Psoas muscle (tissue), 8 donors: ENCODE results near the gene STAM. TPM values are rescaled to one million over a fixed set of nuclear protein-coding genes. Genes with fewer than 3 reads are reported as not detected.

ENCODE experiments used
- ATAC-seq, 4 donors: fragments of 200-7000 bp; cut with Tn5 transposase; one replicate each; pipeline ENCODE4 v1.9.1; 2020; ENCODE audit warnings: moderate library complexity in 3 of 4, mild to moderate bottlenecking in 2 of 4
- DNase-seq, 2 donors: peaks; one replicate each; pipeline ENCODE4 v3.0.0-alpha.2; 2020
- H3K27ac ChIP-seq: fragments of 200-600 bp; one replicate; pipeline ENCODE4 v1.8.0; 2022
- H3K27me3 ChIP-seq, 3 donors: fragments of 200-600 bp in 1 of 3; one replicate each; pipeline versions ENCODE4 v1.6.1 to v1.8.0; 2013 to 2022; ENCODE audit warnings: low read length in 2 of 3, mild to moderate bottlenecking in 2 of 3, moderate library complexity in 1 of 3; ENCODE audit not compliant: insufficient read depth in 3 of 3
- H3K36me3 ChIP-seq, 2 donors: fragments of 200-600 bp in 1 of 2; one replicate each; pipeline versions ENCODE4 v1.6.1 to v1.8.0; 2013 to 2022; ENCODE audit warnings: low read depth in 1 of 2, mild to moderate bottlenecking in 1 of 2, moderate library complexity in 1 of 2; ENCODE audit not compliant: insufficient read depth in 1 of 2
- H3K4me1 ChIP-seq: fragments of 200-600 bp; one replicate; pipeline ENCODE4 v1.8.0; 2022
- H3K4me3 ChIP-seq: fragments of 200-600 bp; one replicate; pipeline ENCODE4 v1.8.0; 2022; ENCODE audit warnings: mild to moderate bottlenecking
- H3K9me3 ChIP-seq: fragments of 200-600 bp; one replicate; pipeline ENCODE4 v1.8.0; 2022
- WGBS, 3 donors: extraction: QIAGEN DNeasy Blood & Tissue Kit; methylation state at CpG; one replicate each; pipeline versions ENCODE4 v1.1.6 to v1.1.7; 2013; 5-methylcytosine and 5-hydroxymethylcytosine counted together
- intact Hi-C, 2 donors: fragments of 100-400 bp; cut with DNase I; formaldehyde crosslinking; loops; one replicate each; pipeline versions ENCODE4 v1.11.0 to v1.14.2; 2022
- polyA plus RNA-seq, 3 donors: library from polyadenylated mRNA; stranded (reverse); fragments of 200-250 nt; gene quantifications; one replicate each; pipeline ENCODE4 v1.2.3, GENCODE V29; 2013
- total RNA-seq, 4 donors: library from RNA; stranded (reverse); fragmentation: NEBNext Ultra II Directional in 2 of 4; extraction: Animal tissue kit (Norgen Biotek cat#: 25700) in 2 of 4; gene quantifications; one replicate each; pipeline versions ENCODE4 v1.2.1 to v1.2.4, GENCODE V29; 2021 to 2023
- TF ChIP-seq, protein P1 (sequence below): fragments of 200-600 bp; IDR thresholded peaks from one replicate; pipeline ENCODE4 v1.8.0; 2022; ENCODE audit warnings: antibody characterized with exemption
- donor health status: healthy with polysubstance abuse.
- donor health status: DM: no; HTN: no; CAD: no; lungs with moderate emphysema.
- donor health status: Bipolar disorder and iron deficiency.
- donor health status: healthy.
- donor health status: DM: yes; HTN: yes; CAD: no.
- donor health status: DM: no; HTN: no; CAD: no.
- donor health status: DM: no; HTN: no; CAD: no.
- donor health status: DM: yes; HTN: yes; CAD: no.

The STAM gene
- total and polyA plus RNA-seq, 7 donors, result 16.3 to 42.4 (median 31.9) TPM

- WGBS, 3 donors, result 91 to 96% (median 92%) methylated on average over 15 of the region's 15 CpGs
- ATAC-seq (no peak), DNase-seq (no peak)
- Histone ChIP-seq H3K27ac (no peak overlapping the region), H3K9me3 (no peaks in the 10 kb centered on the region), H3K27me3 (no peaks in the 10 kb centered on the region), H3K36me3 (peaks cover 3 to 34% of the 10 kb centered on the region in 2 donors), H3K4me3 (no peak overlapping the region), H3K4me1 (peaks cover 18% of the 10 kb centered on the region)
- intact Hi-C loops, result no loop called here
- TF ChIP-seq, protein P1, sequence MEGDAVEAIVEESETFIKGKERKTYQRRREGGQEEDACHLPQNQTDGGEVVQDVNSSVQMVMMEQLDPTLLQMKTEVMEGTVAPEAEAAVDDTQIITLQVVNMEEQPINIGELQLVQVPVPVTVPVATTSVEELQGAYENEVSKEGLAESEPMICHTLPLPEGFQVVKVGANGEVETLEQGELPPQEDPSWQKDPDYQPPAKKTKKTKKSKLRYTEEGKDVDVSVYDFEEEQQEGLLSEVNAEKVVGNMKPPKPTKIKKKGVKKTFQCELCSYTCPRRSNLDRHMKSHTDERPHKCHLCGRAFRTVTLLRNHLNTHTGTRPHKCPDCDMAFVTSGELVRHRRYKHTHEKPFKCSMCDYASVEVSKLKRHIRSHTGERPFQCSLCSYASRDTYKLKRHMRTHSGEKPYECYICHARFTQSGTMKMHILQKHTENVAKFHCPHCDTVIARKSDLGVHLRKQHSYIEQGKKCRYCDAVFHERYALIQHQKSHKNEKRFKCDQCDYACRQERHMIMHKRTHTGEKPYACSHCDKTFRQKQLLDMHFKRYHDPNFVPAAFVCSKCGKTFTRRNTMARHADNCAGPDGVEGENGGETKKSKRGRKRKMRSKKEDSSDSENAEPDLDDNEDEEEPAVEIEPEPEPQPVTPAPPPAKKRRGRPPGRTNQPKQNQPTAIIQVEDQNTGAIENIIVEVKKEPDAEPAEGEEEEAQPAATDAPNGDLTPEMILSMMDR, result no peak
These were observed 43.3 kb downstream of the STAM start for GRCh38 chr10:17687117-17687831.

DNA sequence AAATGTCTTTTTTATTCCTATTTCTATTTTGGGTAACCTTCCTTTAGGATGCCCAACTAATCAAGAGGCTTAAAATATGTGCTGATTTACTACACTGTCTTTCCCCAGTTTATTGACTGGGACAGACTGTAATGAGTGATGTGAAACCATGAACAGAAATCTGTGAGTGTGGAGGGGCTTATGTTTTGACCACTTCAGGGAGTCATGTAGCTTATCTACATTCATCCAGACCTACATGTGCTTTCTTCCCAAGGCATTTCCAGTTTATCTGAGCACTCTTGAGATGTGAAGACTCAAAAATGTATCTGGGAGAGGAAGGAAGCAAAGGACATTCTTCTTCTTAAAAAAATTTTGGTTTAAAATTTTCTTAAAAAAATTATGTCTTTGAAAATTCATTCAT, 45.2 kb downstream of the STAM start:
- Histone ChIP-seq H3K27me3 (no peaks in the 10 kb centered on the region), H3K4me3 (no peak overlapping the region), H3K27ac (no peak overlapping the region), H3K4me1 (peaks cover 10% of the 10 kb centered on the region), H3K9me3 (no peaks in the 10 kb centered on the region), H3K36me3 (peaks cover 3 to 45% of the 10 kb centered on the region in 2 donors)
- no peak for ATAC-seq
- intact Hi-C loops, result no loop called here
- no peak for DNase-seq
- TF ChIP-seq, protein P1, result no peak

- Histone ChIP-seq H3K4me3 (no peak overlapping the region), H3K36me3 (peaks cover 3 to 75% of the 10 kb centered on the region in 2 donors), H3K27me3 (no peaks in the 10 kb centered on the region), H3K9me3 (no peaks in the 10 kb centered on the region), H3K4me1 (peaks cover 10% of the 10 kb centered on the region), H3K27ac (no peak overlapping the region)
- ATAC-seq (no peak), DNase-seq (no peak)
- intact Hi-C loops, result no loop called here
- WGBS, 3 donors, result 77 to 87% (median 82%) methylated on average over 1 of the region's 1 CpG
- TF ChIP-seq, protein P1, result no peak
These were observed 49.1 kb downstream of the STAM start for GRCh38 chr10:17693009-17693408.

DNA sequence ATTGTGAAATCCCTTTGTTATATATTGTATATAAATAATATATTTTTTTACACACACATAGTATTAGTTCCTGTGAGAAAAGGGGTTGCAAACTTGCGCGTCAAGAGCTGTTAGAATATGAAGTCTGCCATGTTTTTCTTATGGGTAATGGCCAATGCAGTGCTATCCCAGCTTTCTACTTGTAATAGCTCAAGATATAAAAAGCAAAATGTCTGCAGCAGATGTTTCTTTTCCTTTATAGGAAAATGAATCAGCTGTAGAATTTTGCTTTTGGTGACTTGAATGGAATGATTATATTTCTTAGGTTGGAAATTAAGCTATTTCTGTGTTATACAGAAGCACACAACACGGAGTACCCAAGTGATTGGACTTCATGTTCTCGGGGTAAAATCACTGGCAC, 54.7 kb downstream of the STAM start:
- no peak for ATAC-seq
- peaks cover 0 to 81% of the 10 kb centered on the region in 2 donors for H3K36me3 ChIP-seq
- no peaks in the 10 kb centered on the region for H3K27me3 ChIP-seq
- WGBS, 3 donors, result 93 to 98% (median 97%) methylated on average over 4 of the region's 4 CpGs
- no peak overlapping the region for H3K27ac ChIP-seq
- TF ChIP-seq, protein P1, result no peak
- no peak for DNase-seq
- H3K9me3 ChIP-seq, result no peaks in the 10 kb centered on the region
- intact Hi-C loops, result no loop called here
- no peaks in the 10 kb centered on the region for H3K4me1 ChIP-seq
- no peak overlapping the region for H3K4me3 ChIP-seq

DNA sequence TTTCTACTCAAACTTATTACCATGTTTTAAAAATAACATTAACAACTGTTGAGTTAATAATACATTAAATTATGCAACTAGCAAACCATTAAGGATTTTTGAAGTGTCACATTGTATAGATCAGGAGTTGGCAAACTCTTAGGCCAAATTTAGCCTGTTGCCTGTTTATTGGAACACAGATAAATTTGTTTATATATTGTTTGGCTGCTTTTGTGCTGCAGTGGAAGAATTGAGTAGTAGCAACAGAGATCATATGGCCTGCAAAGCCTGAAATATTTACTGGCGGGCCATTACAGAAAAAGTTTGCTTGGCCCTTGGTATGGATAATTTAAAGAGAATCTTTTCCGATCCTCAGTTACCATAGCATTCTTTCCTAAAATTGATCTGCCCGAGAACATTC, 57.4 kb downstream of the STAM start:
- ATAC-seq, result no peak
- H3K4me3 ChIP-seq, result no peak overlapping the region
- no peak for DNase-seq
- no peaks in the 10 kb centered on the region for H3K9me3 ChIP-seq
- TF ChIP-seq, protein P1, result no peak
- H3K27ac ChIP-seq, result no peak overlapping the region
- H3K36me3 ChIP-seq, result peaks cover 0 to 83% of the 10 kb centered on the region in 2 donors
- H3K4me1 ChIP-seq, result no peaks in the 10 kb centered on the region
- no peaks in the 10 kb centered on the region for H3K27me3 ChIP-seq
- intact Hi-C loops, result no loop called here
- 97 to 100% (median 99%) methylated on average over 3 of the region's 3 CpGs for WGBS, 3 donors
